ENCODE data around the gene HK3.
A peak's percentile ranks its signal among the peaks of the same experiment; 100 is the strongest.

The HK3 gene

DNA sequence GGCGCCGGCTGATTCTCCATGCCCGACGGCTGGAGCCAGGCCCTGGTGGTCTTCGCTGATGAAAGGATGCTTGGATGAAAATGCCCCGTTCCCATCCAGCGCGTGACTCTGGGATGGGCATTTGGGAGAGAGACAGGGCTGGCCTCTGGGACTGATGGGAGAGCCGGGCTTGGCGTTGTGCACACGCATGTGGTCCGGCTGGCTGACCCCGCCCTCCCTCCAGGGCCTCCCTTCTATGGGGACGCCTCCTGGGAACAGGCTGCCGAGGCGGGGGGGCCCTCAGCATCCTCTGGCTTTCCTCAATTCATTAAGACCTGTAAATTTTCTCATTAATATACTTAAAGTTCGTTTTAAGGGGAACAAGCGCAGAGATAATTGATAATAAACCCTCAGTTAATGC, 52.0 kb downstream of the HK3 start:
- no peak for DNase-seq

DNA sequence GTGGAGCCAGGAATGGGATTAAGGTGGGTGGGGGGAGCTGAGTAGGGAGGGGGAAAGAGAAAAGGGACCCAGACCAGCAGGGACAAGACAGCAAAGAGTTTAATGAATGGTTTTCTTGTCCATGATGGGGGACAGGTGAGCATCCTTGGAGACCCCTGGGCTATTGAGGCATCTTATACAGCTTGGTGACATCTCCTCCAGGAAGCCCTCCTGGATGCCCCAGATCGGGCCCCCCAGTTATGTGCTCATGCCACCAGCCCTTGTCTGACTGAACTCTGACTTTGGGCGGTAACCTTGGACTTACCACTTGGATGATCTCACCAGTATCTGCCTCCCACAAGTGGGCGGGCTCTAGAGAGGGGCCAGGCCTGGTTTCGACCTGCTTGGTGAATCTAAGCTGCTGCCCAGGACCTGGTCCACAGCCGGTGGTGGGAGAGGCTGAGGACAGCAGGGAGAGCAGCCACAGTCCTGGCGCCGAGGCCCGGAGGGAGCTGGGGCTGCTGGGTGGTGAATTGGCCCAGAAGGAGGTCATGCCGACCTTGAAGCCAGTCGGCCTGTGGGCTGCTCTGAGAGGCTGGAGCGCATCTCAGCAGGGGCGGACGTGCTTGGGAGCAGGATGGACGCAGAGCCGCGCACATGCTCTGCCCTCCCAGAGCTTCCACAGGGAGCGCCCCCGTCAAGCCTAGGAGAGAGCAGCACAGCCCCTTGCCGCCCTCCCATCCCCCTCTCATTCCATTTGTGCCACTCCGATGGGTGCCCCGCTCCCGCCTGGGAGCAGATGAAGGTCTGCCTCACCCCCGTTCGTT, 52.6 kb downstream of the HK3 start:
- no peak for DNase-seq

DNA sequence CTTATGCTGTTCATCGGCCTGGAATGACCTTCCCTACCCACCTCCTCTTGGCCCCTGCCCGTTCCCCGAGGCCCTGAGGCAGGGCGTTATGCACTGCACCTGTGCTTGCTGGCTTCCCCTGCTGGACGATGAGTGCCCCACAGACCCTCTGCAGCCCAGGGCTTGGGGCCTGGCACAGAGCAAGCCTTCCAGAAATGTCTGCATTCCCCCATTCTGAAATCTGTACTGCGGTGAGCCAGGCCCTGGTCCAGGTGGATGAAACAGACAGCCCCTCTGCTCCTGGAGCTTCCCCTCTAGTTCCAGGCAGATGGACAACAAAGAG, 53.8 kb downstream of the HK3 start:
- DNase-seq, result no peak

DNA sequence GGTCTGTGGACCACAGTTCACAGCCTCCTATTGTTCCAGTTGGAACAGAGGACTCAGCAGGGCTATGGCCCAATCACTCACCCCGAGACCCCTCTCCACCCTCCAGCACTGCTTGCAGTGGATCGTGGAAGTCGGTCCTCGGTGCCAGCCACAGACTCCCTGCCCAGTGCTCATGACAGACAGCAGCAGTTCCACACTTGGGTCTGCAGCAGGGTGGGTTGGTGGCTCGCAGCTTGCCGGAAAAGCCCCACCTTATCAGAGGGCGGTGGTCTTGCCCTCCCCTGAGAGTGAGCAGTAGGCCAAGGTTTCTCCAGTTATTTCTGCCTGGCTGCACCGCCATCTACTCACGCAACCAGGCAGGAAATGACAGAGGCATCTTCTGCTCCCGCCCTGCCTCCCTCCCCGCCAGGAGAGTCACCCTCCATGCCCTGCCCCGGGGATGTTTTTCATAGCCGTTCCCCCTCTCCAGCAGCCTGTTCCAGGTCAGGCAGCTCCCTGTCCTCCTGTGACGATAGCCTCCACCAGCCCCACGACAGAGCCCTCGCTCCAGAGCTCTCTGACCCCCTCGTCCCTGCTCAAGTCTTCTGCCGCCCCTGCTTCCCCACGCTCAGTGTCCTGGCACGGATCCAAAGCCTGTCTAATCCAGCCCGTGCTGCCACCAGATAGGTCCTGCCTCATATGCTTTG, 54.3 kb downstream of the HK3 start:
- DNase-seq, result no peak

DNA sequence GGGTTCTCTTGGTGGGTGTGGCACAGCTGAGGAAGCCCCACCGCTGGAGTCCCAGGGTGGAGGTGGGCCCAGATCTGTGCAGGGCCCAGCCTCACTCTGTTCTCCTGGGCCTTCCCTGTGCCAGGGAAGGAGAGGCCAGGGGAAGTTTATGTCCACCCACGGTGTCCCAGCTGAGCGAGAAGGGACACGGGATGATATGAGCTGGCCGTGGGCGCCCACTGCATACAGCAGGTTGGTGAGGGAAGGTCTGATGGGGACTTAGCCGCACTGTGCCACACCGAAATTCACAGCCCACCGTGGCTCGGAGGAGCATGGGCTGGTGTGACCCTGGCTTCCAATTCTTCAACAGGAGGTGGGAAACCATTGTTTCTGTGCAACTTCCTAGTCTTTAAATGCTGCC, 54.9 kb downstream of the HK3 start:
- no peak for DNase-seq

DNA sequence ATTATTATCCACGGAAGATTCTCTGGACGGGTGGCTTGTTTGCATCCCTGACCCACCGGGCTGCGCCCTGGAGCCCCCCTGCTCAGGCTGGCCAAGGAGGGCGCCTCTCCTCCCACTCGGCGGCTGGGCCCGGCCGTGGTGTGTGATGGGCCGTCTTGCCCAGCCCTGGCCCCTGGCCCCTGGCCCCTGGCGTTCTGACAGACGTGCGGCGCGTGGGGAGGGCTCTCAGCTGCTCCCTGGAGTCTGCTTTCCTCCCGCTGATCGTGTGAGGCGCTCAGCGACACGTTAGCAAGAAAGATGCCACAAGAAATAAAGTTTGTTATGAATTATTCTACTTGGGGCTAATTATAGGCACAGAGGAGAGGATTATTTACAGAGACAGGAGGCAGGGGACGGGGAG, 55.5 kb downstream of the HK3 start:
- DNase-seq, result no peak

DNA sequence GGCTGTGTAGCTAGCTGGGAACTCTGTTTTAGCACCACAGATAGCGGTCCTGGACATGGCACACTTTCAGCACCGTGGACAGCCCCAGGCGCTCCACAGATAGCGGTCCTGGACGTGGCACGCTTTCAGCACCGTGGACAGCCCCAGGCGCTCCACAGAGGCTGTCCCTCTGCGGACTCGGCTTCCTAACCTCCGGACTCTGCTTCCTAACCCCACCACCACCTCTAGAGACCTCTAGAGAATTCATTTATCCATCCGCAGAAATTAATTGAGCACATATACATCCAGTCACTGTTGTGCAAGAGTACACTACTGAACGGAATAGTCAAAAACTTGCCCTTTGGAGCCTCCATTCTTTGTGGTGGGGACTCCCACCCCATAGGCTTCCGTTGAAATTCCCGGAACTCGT, 61.4 kb downstream of the HK3 start:
- DNase-seq, result peak; percentile 81

DNA sequence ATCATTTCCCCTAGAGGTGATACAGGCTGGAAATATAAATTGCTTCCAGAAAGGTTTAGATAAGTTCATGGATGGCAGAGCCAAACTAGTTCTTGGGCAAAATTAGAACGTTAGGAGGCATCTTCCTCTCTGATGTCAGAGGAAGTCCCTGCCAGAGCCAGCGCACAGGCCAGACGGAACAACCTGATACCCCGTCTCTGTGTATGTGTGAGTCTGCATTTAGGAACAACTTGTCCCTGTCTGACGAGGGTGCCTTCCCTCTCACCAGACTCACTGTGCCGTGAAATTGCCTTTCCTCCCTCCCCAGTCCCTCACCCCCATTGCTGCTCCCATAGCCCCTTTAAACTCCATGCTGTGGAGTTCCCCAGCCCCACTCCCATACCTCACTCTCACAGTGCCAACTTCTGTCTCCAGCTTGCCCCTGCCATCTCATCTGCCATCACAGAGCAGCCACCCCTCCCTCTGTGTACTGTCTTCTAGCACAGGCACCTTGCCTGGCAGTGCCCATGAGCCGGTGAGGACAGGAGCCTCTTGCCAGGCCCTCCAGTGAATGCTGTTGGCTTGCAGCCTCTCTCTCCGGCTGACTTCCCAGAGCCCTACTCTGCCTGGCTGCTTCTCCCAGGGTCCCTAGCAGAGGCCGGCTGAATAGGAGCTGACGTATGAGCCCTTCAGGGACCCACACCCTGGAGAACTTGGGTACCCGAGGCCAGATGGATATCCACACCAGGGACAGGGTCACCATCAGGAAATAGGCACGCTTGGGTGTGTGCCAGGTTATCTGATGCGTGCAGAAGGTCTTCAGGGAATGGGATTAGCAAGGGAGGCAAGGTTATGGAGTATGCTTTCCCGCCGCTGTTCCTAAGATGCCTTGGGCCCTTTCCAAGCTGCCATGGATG, 62.1 kb downstream of the HK3 start:
- no peak for DNase-seq

DNA sequence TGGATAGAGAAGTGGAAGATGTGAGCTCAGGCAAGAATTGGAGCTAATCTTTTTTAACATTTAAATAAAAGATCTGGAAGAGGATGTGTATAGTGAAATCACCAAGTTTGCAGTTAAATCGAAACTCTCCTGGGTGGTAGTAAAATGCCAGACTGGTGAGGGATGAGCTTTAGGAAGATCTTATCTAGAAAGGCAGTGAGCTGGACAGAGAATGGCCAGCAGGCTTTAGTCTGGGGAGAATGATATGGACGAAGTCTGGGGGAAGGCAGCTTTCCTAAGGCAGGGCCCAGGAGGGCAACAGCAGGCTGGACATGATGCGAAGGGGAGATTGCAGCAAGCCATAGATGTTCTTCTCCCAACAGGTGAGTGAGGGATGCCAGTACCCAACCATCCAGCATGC, 63.2 kb downstream of the HK3 start:
- DNase-seq, result no peak

DNA sequence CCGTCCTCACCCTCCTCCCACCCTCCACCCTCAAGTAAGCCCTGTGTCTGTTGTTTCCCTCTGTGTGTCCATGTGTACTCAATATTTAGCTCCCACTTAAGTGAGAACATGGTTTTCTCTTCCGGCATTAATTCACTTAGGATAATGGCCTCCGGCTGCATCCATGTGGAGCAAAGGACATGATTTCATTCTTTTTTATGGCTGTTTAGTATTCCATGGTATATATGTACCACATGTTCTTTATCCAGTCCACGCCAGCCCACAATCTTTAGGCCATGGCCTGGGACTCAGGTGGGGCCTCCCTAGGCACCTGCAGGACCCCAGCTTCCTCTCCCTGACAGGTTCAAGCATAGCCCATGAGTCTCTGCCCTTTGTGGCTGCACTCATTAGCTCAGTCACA, 65.9 kb downstream of the HK3 start:
- no peak for DNase-seq

DNA sequence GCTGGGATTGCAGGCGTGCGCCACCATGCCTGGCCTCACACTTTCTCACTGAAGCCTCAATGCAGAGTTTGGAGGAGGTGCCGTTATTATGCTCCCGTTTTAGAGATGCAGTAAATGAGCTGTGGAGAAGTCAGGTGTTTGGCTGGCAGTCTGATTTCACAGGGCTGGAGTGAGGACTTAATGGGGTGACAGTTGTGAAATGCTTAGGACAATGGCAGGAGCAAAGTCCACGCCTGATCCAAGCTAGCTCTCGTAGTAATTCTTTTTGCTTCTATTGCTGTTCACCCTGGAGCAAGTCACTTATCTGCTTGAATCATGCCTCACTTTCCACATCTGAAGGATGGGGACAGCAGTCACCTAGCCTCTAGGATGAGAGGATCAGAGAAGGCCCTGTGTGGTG, 67.0 kb downstream of the HK3 start:
- no peak for DNase-seq

DNA sequence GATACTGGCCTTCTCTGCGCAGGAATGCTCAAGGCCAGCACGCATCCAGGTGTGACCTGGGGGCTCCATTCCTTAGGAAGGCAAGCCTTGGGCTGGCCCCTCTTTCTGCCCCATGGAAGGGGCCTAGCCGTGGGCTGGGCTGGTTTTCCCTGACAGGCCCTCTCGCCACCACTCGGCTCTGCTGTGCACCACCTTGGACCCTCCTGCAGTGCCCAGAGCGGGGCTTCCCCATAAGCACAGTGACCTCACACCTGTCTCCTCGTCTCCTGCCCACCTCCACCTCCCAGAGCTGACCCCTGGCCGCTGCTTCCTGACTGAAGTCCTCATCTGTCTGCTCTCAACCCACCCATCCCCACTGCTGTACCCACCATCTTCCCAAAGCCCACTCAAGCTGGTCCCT, 67.7 kb downstream of the HK3 start:
- no peak for DNase-seq

DNA sequence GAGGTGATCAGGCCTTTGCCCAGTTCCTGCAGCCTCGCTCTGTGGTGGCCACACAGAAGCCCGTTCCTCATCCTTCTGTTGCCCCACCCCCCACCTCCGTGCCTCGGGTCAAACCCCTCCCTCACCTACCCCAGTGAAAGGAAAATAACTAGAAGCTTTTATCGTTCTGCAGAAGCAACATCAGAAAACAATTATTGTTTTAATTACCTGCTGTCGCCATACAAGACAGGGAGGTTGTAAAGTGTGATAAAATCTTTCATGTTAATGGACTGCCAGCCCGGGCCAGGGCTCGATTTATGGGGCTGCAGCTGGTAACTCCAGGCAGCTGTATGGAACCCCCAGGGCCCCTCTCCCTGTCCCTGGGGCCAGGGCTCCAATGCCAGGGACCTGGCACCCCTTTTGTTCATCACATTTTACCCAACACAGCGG, 68.1 kb downstream of the HK3 start:
- no peak for DNase-seq

Data from fibroblast of skin of right quadriceps (primary cell).